SK-N-SH (cell line): Measurements from ENCODE around the gene TRIM44.

ENCODE experiments used
- EP300 ChIP-seq, 2 experiments: IDR thresholded peaks; 2 replicates each; pipeline versions ENCODE4 v1.4.0 to v1.6.1; 2012; ENCODE audit warnings: borderline replicate concordance in 1 of 2, low read depth in 1 of 2, low read length in 1 of 2
- MXI1 ChIP-seq: IDR thresholded peaks from 2 replicates; pipeline ENCODE4 v1.6.1; 2012; ENCODE audit warnings: mild to moderate bottlenecking, low read depth, low read length, improper control_type of control experiment
- POLR2AphosphoS5 ChIP-seq: IDR thresholded peaks from 2 replicates; pipeline ENCODE4 v1.6.1; 2012; ENCODE audit warnings: low read depth, low read length
- RAD21 ChIP-seq: IDR thresholded peaks from 2 replicates; pipeline ENCODE4 v1.6.1; 2012; ENCODE audit warnings: mild to moderate bottlenecking, low read length
- RFX5 ChIP-seq: IDR thresholded peaks from 2 replicates; pipeline ENCODE4 v1.6.1; 2012; ENCODE audit warnings: mild to moderate bottlenecking, improper control_type of control experiment, low read length
- RXRA ChIP-seq: IDR thresholded peaks from 2 replicates; pipeline ENCODE4 v1.4.0; 2012; ENCODE audit warnings: low read depth, mild to moderate bottlenecking, borderline replicate concordance
- SIN3A ChIP-seq: IDR thresholded peaks from 2 replicates; pipeline ENCODE4 v1.6.1; 2012; ENCODE audit warnings: low read depth, mild to moderate bottlenecking, low read length, moderate library complexity, borderline replicate concordance
- TEAD4 ChIP-seq: IDR thresholded peaks from 2 replicates; pipeline ENCODE4 v1.4.0; 2012; ENCODE audit warnings: mild to moderate bottlenecking, borderline replicate concordance; ENCODE audit not compliant: insufficient read depth
- USF2 ChIP-seq: fragments of 150-350 bp; IDR thresholded peaks from 2 replicates; pipeline ENCODE4 v1.6.1; 2017; ENCODE audit warnings: antibody characterized with exemption, low read length, low read depth, borderline replicate concordance
- TF ChIP-seq, protein P1 (sequence below): IDR thresholded peaks from 2 replicates; pipeline ENCODE4 v1.4.0; 2012; ENCODE audit warnings: low read depth
- TF ChIP-seq, protein P2 (sequence below): fragments of 200-600 bp; sonication (generic); IDR thresholded peaks from 2 replicates; pipeline ENCODE4 v1.6.1; 2017; ENCODE audit warnings: antibody characterized with exemption, mild to moderate bottlenecking, moderate library complexity
- TF ChIP-seq, protein P3 (sequence below): IDR thresholded peaks from 2 replicates; pipeline ENCODE4 v1.4.0; 2012; ENCODE audit warnings: low read depth, borderline replicate concordance
- TF ChIP-seq, protein P4 (sequence below): IDR thresholded peaks from 2 replicates; pipeline ENCODE4; 2012

DNA sequence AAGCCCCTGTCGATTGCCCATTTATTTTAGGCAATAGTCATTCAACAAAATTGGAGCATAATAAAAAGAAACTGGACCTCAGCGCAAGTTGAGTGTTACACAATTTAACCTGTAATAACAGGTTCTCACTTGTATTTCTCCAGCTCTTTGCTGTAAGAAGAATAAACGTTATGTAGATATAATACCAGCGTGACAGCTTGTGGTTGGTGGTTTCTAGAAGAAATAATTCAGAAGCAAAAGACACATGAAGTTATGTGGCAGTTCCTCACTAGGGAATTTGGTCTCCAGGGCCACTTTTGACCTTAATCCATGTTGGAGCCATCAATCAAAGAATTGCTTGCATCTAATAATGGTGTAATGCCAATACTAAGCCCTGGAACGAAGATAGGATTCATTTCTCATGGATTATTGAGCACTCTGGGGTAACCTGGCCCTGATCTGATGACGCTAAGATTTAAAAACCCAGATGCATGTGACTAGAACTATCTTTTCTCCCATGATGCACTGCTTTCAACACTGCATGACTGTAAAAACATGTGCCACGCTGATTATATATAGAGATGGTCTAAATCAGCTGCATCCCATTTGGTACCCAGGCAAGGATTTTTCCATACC, 151.6 kb downstream of the TRIM44 start:
- TF ChIP-seq POLR2AphosphoS5: no peak
- no peak for TF ChIP-seq EP300 (IDR thresholded peaks at IDR 0.05; ENCODE audit: borderline replicate concordance in 1 of 2, low read depth in 1 of 2, low read length in 1 of 2)
- TF ChIP-seq SIN3A: no peak
- TF ChIP-seq, protein P1, sequence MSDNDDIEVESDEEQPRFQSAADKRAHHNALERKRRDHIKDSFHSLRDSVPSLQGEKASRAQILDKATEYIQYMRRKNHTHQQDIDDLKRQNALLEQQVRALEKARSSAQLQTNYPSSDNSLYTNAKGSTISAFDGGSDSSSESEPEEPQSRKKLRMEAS: no peak
- TF ChIP-seq MXI1: no peak
- TF ChIP-seq, protein P2, sequence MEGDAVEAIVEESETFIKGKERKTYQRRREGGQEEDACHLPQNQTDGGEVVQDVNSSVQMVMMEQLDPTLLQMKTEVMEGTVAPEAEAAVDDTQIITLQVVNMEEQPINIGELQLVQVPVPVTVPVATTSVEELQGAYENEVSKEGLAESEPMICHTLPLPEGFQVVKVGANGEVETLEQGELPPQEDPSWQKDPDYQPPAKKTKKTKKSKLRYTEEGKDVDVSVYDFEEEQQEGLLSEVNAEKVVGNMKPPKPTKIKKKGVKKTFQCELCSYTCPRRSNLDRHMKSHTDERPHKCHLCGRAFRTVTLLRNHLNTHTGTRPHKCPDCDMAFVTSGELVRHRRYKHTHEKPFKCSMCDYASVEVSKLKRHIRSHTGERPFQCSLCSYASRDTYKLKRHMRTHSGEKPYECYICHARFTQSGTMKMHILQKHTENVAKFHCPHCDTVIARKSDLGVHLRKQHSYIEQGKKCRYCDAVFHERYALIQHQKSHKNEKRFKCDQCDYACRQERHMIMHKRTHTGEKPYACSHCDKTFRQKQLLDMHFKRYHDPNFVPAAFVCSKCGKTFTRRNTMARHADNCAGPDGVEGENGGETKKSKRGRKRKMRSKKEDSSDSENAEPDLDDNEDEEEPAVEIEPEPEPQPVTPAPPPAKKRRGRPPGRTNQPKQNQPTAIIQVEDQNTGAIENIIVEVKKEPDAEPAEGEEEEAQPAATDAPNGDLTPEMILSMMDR: no peak
- TF ChIP-seq RAD21: no peak
- TF ChIP-seq, protein P3, sequence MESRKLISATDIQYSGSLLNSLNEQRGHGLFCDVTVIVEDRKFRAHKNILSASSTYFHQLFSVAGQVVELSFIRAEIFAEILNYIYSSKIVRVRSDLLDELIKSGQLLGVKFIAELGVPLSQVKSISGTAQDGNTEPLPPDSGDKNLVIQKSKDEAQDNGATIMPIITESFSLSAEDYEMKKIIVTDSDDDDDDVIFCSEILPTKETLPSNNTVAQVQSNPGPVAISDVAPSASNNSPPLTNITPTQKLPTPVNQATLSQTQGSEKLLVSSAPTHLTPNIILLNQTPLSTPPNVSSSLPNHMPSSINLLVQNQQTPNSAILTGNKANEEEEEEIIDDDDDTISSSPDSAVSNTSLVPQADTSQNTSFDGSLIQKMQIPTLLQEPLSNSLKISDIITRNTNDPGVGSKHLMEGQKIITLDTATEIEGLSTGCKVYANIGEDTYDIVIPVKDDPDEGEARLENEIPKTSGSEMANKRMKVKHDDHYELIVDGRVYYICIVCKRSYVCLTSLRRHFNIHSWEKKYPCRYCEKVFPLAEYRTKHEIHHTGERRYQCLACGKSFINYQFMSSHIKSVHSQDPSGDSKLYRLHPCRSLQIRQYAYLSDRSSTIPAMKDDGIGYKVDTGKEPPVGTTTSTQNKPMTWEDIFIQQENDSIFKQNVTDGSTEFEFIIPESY: no peak
- TF ChIP-seq, protein P4, sequence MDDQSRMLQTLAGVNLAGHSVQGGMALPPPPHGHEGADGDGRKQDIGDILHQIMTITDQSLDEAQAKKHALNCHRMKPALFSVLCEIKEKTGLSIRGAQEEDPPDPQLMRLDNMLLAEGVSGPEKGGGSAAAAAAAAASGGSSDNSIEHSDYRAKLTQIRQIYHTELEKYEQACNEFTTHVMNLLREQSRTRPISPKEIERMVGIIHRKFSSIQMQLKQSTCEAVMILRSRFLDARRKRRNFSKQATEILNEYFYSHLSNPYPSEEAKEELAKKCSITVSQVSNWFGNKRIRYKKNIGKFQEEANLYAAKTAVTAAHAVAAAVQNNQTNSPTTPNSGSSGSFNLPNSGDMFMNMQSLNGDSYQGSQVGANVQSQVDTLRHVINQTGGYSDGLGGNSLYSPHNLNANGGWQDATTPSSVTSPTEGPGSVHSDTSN: no peak
- no peak for TF ChIP-seq USF2
- no peak for TF ChIP-seq RFX5
- no peak for TF ChIP-seq RXRA
- TF ChIP-seq TEAD4: no peak
